T-cell (primary cell): ENCODE results near the gene FCER1G. TPM values are rescaled to one million over a fixed set of nuclear protein-coding genes. Genes with fewer than 3 reads are reported as not detected.
A peak's percentile ranks its signal among the peaks of the same experiment; 100 is the strongest.

Source experiments
- ATAC-seq, 4 experiments: fragments of 200-7000 bp in 3 of 4; fragments of 150-1000 bp in 1 of 4; cut with Tn5 transposase; replicated peaks in 1 of 4; 1 replicate in 3 of 4; 2 replicates in 1 of 4; pipeline ENCODE4 v1.10.0; 2021; ENCODE audit warnings: moderate library complexity in 3 of 4, mild to moderate bottlenecking in 2 of 4, moderate number of reproducible peaks in 1 of 4
- CTCF ChIA-PET, 2 donors: fragments of 300-600 bp; sonication (Branson Sonifier 250); formaldehyde crosslinking; loops; one replicate each; lab custom pipeline; 2022; ENCODE audit warnings: antibody characterized with exemption in 2 of 2; lab: Charles Lee
- POLR2A ChIA-PET, 2 donors: fragments of 300-600 bp; sonication (Branson Sonifier 250); formaldehyde crosslinking; loops; one replicate each; lab custom pipeline; 2022; ENCODE audit warnings: antibody characterized with exemption in 2 of 2; lab: Charles Lee
- DNase-seq, 35 experiments: peaks; one replicate each; pipeline versions ENCODE4 v3.0.0 to v3.0.0-alpha.2; 2013 to 2023
- H3K27ac ChIP-seq: one replicate; pipeline ENCODE4 v1.5.1; 2013; ENCODE audit warnings: low read length
- H3K27me3 ChIP-seq, 2 experiments: replicated peaks in 1 of 2; 1 replicate in 1 of 2; 2 replicates in 1 of 2; pipeline versions ENCODE4 v1.6.1 to v1.7.0; 2013; ENCODE audit warnings: low read length in 1 of 2, mixed read lengths in 1 of 2; ENCODE audit not compliant: control insufficient read depth in 2 of 2, insufficient read depth in 2 of 2; ENCODE audit errors: extremely low read depth in 1 of 2
- H3K36me3 ChIP-seq, 2 donors: 1 replicate in 1 of 2; 2 replicates in 1 of 2; pipeline versions ENCODE4 v1.6.1 to v1.7.0; 2013; ENCODE audit warnings: low read length in 1 of 2; ENCODE audit not compliant: control insufficient read depth in 2 of 2, insufficient read depth in 1 of 2; ENCODE audit errors: extremely low read depth in 1 of 2
- H3K4me1 ChIP-seq, 2 experiments: 1 replicate in 1 of 2; 2 replicates in 1 of 2; pipeline versions ENCODE4 v1.6.1 to v1.7.0; 2013; ENCODE audit warnings: low read length in 2 of 2, mixed read lengths in 1 of 2; ENCODE audit not compliant: insufficient read depth in 2 of 2, control insufficient read depth in 1 of 2; ENCODE audit errors: extremely low read depth in 1 of 2
- H3K4me3 ChIP-seq, 2 donors: 1 replicate in 1 of 2; 2 replicates in 1 of 2; pipeline versions ENCODE4 v1.5.1 to v1.7.0; 2013; ENCODE audit warnings: mild to moderate bottlenecking in 2 of 2, low read length in 1 of 2, moderate library complexity in 1 of 2; ENCODE audit not compliant: control insufficient read depth in 1 of 2; ENCODE audit errors: extremely low read depth in 1 of 2
- H3K9me3 ChIP-seq: 2 replicates; pipeline ENCODE4 v1.7.0; 2013
- H3K27ac Mint-ChIP-seq, 2 donors: one replicate each; pipeline ENCODE4 v1.8.0; 2020 to 2021; ENCODE audit warnings: mild to moderate bottlenecking in 2 of 2, mixed read lengths in 2 of 2
- H3K27me3 Mint-ChIP-seq, 2 donors: one replicate each; pipeline ENCODE4 v1.8.0; 2021 to 2022; ENCODE audit warnings: mixed read lengths in 2 of 2
- H3K36me3 Mint-ChIP-seq: one replicate; pipeline ENCODE4 v1.8.0; 2021; ENCODE audit warnings: mixed read lengths
- H3K4me1 Mint-ChIP-seq, 3 donors: one replicate each; pipeline ENCODE4 v1.8.0; 2020 to 2022; ENCODE audit warnings: mixed read lengths in 3 of 3, mild to moderate bottlenecking in 1 of 3
- H3K4me3 Mint-ChIP-seq, 3 donors: one replicate each; pipeline ENCODE4 v1.8.0; 2020 to 2022; ENCODE audit warnings: mild to moderate bottlenecking in 3 of 3, mixed read lengths in 3 of 3, moderate library complexity in 3 of 3
- H3K9me3 Mint-ChIP-seq, 3 donors: one replicate each; pipeline ENCODE4 v1.8.0; 2020 to 2022; ENCODE audit warnings: mixed read lengths in 3 of 3
- WGBS: methylation state at CpG from one replicate; pipeline ENCODE4 v1.1.5; 2013; ENCODE audit warnings: missing lambda C conversion rate; ENCODE audit not compliant: insufficient coverage; 5-methylcytosine and 5-hydroxymethylcytosine counted together
- total RNA-seq, 35 experiments: library from RNA in 6 of 35; stranded (reverse) in 6 of 35; fragments of 120-200 nt in 1 of 35; gene quantifications; one replicate each; pipeline versions ENCODE4 v1.2.1 to v1.2.4 and lab custom pipeline; 2013 to 2026

The FCER1G gene
- total RNA-seq, 5 donors from 2014 or later (not counting 1 experiment from before 2014, with no cell fraction given) = 2.5 to 5.2 (median 3.5) TPM

GRCh38 chr1:161176468-161177111, 38.5 kb upstream of the FCER1G start:
- peaks cover 11 to 42% of the 10 kb centered on the region in 2 donors for H3K36me3 ChIP-seq
- ATAC-seq (no peak), DNase-seq (no peak)
- H3K27me3 Mint-ChIP-seq = no peaks in the 10 kb centered on the region
- peak overlapping the region; percentile 93 for H3K4me3 ChIP-seq
- ChIA-PET POLR2A (interaction anchor here (0.5 to 2.1 kb wide), 3 partner anchors 9 to 916 kb away, joined by 4 to 8 read pairs (median 8); partner anchors contain the start of gene PPOX (in 1 of the 2)), CTCF (interaction anchor here in 1 of 2 donors (0.7 to 2.3 kb wide), 3 partner anchors 11 to 142 kb away, joined by 4 to 13 read pairs (median 4); partner anchors contain the start of genes DEDD and PPOX)
- 88% methylated on average over 2 of the region's 17 CpGs for WGBS
- H3K27ac Mint-ChIP-seq = peak overlapping the region; percentile 96 to 99
- H3K9me3 ChIP-seq = no peaks in the 10 kb centered on the region
- H3K4me1 Mint-ChIP-seq = peaks cover 70 to 77% (median 74%) of the 10 kb centered on the region in 3 donors
- peaks cover 39% of the 10 kb centered on the region for H3K36me3 Mint-ChIP-seq
- peak overlapping the region; percentile 91 to 99 (median 96) for H3K4me3 Mint-ChIP-seq
- H3K4me1 ChIP-seq = peaks cover 17 to 53% of the 10 kb centered on the region in 2 experiments
- H3K27me3 ChIP-seq = no peaks in the 10 kb centered on the region
- no peaks in the 10 kb centered on the region for H3K9me3 Mint-ChIP-seq
- peak overlapping the region; percentile 84 for H3K27ac ChIP-seq

DNA sequence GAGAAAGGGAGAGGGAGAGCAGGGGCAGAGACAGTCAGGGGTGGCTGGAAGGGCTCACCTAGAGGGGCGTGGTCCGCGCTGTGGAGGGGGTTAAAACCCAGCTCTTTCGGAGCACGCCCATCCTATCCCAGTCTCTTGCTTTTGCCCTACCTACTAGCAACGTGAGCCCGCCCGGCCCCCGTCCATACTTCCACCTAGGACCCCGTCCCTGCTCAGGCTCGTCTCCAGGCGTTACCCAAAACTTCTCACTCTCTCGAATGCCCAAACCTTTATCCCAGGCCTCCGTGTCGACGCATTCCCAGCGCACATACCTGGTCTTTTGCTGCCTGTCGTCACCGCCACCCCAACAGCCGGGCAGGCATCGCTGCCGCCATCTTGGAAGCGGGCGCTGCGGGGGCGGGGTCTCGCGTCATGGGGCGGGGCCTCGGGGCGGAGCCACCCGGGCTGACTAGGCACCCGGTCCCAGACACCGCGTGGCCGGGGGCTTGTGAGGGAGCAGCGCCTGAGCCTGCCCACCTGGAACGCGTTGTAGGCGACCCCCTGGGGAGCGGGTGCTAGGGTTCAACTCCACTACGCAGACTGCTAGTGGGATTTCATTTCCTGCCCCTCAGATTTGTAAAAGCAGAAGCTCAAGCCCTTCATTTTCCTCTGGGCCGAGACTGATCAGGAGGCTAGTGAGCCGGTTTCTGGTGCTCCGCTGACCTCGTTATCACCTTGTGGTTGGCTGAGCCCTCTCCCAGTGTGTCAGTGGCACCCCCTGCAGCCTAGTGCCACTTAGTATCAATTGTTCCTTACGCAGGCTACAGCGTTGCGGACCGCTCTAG, 37.8 kb upstream of the FCER1G start, which contains the start of gene B4GALT3:
Gene B4GALT3, minus strand, starts transcription at position 396 of the 824 bp plus-strand sequence. CDS start 1,447 bp downstream, outside the sequence.
- Histone ChIP-seq H3K36me3 (peaks cover 7 to 35% of the 10 kb centered on the region in 2 donors), H3K27me3 (no peaks in the 10 kb centered on the region), H3K27ac (peak within 1 kb of the TSS; percentile 84), H3K4me1 (peaks cover 24 to 60% of the 10 kb centered on the region in 2 experiments), H3K4me3 (peak within 1 kb of the TSS; percentile 93), H3K9me3 (no peaks in the 10 kb centered on the region)
- Mint-ChIP-seq H3K27me3 (no peaks in the 10 kb centered on the region), H3K27ac (peak within 1 kb of the TSS; percentile 96 to 99), H3K4me1 (peaks cover 75 to 83% (median 80%) of the 10 kb centered on the region in 3 donors), H3K9me3 (no peaks in the 10 kb centered on the region), H3K36me3 (peaks cover 38% of the 10 kb centered on the region), H3K4me3 (peak within 1 kb of the TSS; percentile 91 to 99 (median 96))
- ChIA-PET CTCF (interaction anchor here in 1 of 2 donors (0.7 to 2.3 kb wide), 4 partner anchors 11 to 141 kb away, joined by 3 to 13 read pairs (median 4); partner anchors contain the start of genes DEDD, PPOX and TOMM40L), POLR2A (interaction anchor here (0.5 to 2.1 kb wide), 4 partner anchors 10 to 917 kb away, joined by 3 to 8 read pairs (median 6); partner anchors contain the start of gene PPOX (in 1 of the 2))
- DNase-seq = peak; percentile 72 to 97 (median 88)
- WGBS = under 1% methylated on average over 43 of the region's 50 CpGs
- ATAC-seq = peak; percentile 87 to 93 (median 90)

DNA sequence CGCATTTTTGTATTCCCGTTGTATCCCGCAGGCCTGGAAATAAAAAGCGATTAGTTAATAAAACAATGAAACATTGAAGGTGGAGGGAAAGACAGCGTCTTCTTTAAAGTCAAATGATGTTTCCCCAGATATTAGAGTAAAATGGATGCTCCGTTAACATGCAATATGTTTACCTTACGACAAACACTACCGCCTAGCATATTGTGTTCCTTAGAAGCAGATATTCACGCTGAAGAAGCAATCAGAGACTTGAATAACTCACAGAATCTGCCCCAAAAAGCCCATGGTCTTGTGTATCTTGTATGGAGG, 37.2 kb upstream of the FCER1G start:
- no peaks in the 10 kb centered on the region for H3K27me3 ChIP-seq
- Mint-ChIP-seq H3K36me3 (peaks cover 34% of the 10 kb centered on the region), H3K27ac (peak overlapping the region; percentile 96 to 99), H3K27me3 (no peaks in the 10 kb centered on the region), H3K4me3 (peak overlapping the region; percentile 91 to 99 (median 96)), H3K9me3 (no peaks in the 10 kb centered on the region), H3K4me1 (peaks cover 77 to 83% (median 81%) of the 10 kb centered on the region in 3 donors)
- CTCF ChIA-PET = interaction anchor here in 1 of 2 donors (1.1 to 2.3 kb wide), 2 partner anchors 12 to 48 kb away, joined by 3 to 13 read pairs; partner anchors contain the start of genes PPOX and TOMM40L
- H3K27ac ChIP-seq = peak overlapping the region; percentile 84
- ATAC-seq (no peak), DNase-seq (no peak)
- peaks cover 28 to 66% of the 10 kb centered on the region in 2 experiments for H3K4me1 ChIP-seq
- 83% methylated on average over 3 of the region's 9 CpGs for WGBS
- POLR2A ChIA-PET = interaction anchor here (1.0 to 2.1 kb wide), 2 partner anchors 12 kb away, joined by 3 to 8 read pairs; partner anchors contain the start of gene PPOX (in 1 of the 2)
- H3K9me3 ChIP-seq = no peaks in the 10 kb centered on the region
- H3K4me3 ChIP-seq = peak overlapping the region; percentile 93
- H3K36me3 ChIP-seq = peaks cover 7 to 29% of the 10 kb centered on the region in 2 donors

DNA sequence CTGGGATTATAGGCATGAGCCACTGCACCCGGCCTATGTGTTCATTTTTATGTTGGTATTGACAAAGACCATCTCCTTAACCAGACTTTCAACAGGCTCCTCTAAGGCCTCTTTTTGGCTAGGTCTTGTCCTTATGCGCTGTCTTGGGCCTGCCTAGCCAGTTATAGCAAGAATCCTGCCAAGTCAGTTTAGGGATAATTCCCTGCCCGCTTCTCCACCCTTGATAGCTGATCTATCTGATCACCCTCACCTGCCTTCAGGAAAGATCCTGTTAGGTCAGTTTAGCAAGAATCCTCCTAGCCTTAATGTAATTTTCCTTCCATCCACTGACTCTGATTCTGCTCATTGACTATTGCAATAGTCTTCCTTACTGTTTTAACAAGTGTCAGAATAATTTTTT, 35.4 kb upstream of the FCER1G start:
- H3K4me3 ChIP-seq = no peak overlapping the region
- H3K27ac ChIP-seq = peak overlapping the region; percentile 89
- H3K36me3 ChIP-seq = peaks cover 4 to 13% of the 10 kb centered on the region in 2 donors
- Mint-ChIP-seq H3K9me3 (no peaks in the 10 kb centered on the region), H3K4me3 (peak overlapping the region in 1 of 3 donors; percentile 50), H3K36me3 (peaks cover 18% of the 10 kb centered on the region), H3K27ac (peak overlapping the region; percentile 92 to 95), H3K4me1 (peaks cover 80 to 88% (median 83%) of the 10 kb centered on the region in 3 donors), H3K27me3 (no peaks in the 10 kb centered on the region)
- H3K9me3 ChIP-seq = no peaks in the 10 kb centered on the region
- no peak for DNase-seq
- ChIA-PET CTCF (no interaction called here), POLR2A (no interaction called here)
- no peak for ATAC-seq
- peaks cover 43 to 78% of the 10 kb centered on the region in 2 experiments for H3K4me1 ChIP-seq
- no peaks in the 10 kb centered on the region for H3K27me3 ChIP-seq
- WGBS = 100% methylated on average over 2 of the region's 3 CpGs

DNA sequence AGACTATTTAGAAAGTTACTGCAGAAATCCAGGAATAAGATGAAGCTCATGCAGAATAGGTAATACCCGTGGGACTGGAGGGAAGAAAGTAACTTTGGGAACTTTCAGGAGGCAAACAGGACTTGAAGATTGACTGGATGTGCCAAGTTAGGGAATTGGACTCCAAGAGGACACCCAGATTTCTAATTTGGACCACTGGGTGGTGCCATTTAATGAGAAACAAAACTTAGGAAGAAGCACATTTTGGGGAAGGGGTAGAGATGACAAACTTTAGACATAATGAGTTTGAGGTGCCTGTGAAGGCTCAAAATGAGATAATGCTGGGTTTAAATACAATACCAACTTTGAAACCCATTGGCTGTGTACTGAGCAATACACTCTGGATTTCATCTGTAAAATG, 34.5 kb upstream of the FCER1G start:
- Histone ChIP-seq H3K4me3 (no peak overlapping the region), H3K36me3 (peaks cover 0 to 4% of the 10 kb centered on the region in 2 donors), H3K4me1 (peaks cover 49 to 78% of the 10 kb centered on the region in 2 experiments), H3K27me3 (no peaks in the 10 kb centered on the region), H3K9me3 (no peaks in the 10 kb centered on the region), H3K27ac (peak overlapping the region; percentile 89)
- Mint-ChIP-seq H3K9me3 (no peaks in the 10 kb centered on the region), H3K27me3 (no peaks in the 10 kb centered on the region), H3K4me3 (peak overlapping the region; percentile 29 to 50 (median 41)), H3K4me1 (peaks cover 78 to 87% (median 81%) of the 10 kb centered on the region in 3 donors), H3K27ac (peak overlapping the region; percentile 92 to 95), H3K36me3 (peaks cover 11% of the 10 kb centered on the region)
- ChIA-PET CTCF (interaction anchor here (0.8 to 2.3 kb wide), 5 partner anchors 10 to 112 kb away, joined by 3 to 13 read pairs (median 4); partner anchors contain the start of genes PPOX (in 2 of the 2) and TOMM40L (in 1 of the 2)), POLR2A (interaction anchor here in 1 of 2 donors (0.5 kb wide), 1 partner anchor 83 kb away, joined by 3 read pairs; no protein-coding TSS in a partner anchor)
- 73% methylated on average over 1 of the region's 1 CpG for WGBS
- peak in 1 of 35 experiments; percentile 36 for DNase-seq
- ATAC-seq = no peak
